ENCODE measurements around the gene CDX1. TPM values are rescaled to one million over a fixed set of nuclear protein-coding genes. Genes with fewer than 3 reads are reported as not detected.

Gene CDX1
- total RNA-seq, 2 donors from 2014 or later: not detected

DNA sequence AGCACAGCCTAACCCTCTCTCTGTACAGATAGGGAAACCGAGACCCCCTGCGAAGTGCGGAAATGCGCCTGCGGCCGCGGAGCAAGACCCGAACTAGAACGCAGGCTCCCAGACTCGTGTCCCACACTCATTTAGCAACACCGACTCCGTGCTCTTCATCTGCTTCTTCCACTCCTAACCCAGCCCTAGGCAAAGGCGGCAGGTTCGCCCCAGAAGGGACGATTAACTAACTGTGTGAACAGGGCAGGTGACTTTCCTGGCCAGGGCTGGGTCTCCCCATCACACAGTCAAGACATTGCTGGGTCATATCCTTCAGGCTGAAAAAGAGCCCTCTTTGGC is 903 bp downstream of the CDX1 start:
- no peak for ATAC-seq
- Mint-ChIP-seq H3K4me3 (no peak overlapping the region), H3K27ac (no peak overlapping the region), H3K27me3 (peaks cover 34 to 49% of the 10 kb centered on the region in 2 donors), H3K9me3 (no peaks in the 10 kb centered on the region), H3K4me1 (ENCODE audit: low read depth in 2 of 2) (peaks cover 0 to 7% of the 10 kb centered on the region in 2 donors), H3K36me3 (no peaks in the 10 kb centered on the region)
- DNase-seq (ENCODE audit: low spot score): no peak

DNA sequence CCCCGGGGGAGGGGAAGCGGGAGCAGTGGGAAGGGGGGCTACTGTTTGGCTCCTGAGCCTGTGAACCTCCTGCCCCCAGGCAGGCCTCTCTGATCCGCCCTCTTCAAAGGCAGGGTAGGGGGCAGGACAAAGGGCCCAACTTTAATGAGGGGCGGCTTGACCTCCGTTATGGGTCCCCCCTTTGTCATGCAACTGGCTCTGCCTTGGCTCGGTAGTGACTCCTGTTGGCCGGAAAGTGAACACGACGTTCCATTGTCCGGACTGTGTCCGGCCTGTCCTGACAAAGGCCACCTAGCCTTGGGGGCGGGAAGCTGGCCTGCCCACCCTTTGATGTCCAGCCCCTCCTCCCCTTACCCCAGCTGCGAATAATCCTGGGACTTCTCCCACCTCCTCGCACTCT is 1.3 kb downstream of the CDX1 start:
- no peaks in the 10 kb centered on the region for H3K9me3 Mint-ChIP-seq
- H3K4me3 Mint-ChIP-seq: no peak overlapping the region
- no peak for ATAC-seq
- peaks cover 0 to 7% of the 10 kb centered on the region in 2 donors for H3K4me1 Mint-ChIP-seq (ENCODE audit: low read depth in 2 of 2)
- H3K36me3 Mint-ChIP-seq: no peaks in the 10 kb centered on the region
- DNase-seq (ENCODE audit: low spot score): no peak
- H3K27ac Mint-ChIP-seq: no peak overlapping the region
- peaks cover 34 to 49% of the 10 kb centered on the region in 2 donors for H3K27me3 Mint-ChIP-seq

DNA sequence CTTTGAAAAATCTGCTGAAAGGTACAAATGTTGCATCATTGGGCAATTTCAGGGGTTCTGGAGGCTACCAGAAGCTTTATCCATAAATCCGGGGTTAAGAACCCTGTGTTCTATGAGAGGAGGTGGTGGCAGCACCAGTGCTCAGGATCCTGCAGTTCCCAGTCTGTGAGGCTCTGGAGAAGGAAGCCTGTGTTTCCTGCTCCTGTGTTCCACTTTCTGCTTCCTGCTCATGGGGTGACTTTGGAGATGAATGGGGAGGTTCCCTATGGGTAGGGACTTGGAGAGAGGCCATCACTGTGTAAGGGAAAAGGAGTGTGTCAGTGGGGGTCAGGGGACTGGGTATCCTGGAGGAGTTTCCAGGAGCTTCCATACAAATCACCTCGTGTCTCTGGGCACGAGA is 2.3 kb downstream of the CDX1 start:
- H3K36me3 Mint-ChIP-seq: no peaks in the 10 kb centered on the region
- H3K4me3 Mint-ChIP-seq: no peak overlapping the region
- H3K9me3 Mint-ChIP-seq: no peaks in the 10 kb centered on the region
- H3K27me3 Mint-ChIP-seq: peaks cover 34 to 46% of the 10 kb centered on the region in 2 donors
- peaks cover 0 to 7% of the 10 kb centered on the region in 2 donors for H3K4me1 Mint-ChIP-seq (ENCODE audit: low read depth in 2 of 2)
- DNase-seq (ENCODE audit: low spot score) (no peak), ATAC-seq (no peak)
- no peak overlapping the region for H3K27ac Mint-ChIP-seq

DNA sequence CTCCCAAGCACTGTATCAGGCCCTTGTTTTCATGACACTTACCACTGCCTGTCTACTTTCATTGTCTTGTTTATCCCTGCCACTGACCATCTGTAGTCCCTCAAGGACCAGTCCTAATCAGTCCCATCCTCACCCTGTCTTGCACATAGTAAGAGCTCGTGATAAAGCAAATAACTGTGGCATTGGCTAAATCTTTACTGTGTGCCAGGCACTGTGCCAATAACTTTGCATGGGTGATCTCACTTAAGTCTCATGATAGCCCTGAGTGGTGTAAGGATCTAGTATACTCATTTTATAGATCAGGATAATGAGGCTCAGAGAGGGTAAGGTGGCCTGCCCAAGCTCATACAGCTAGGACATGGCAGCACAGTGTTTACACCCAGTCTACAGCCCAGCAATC is 5.6 kb downstream of the CDX1 start:
- H3K36me3 Mint-ChIP-seq: no peaks in the 10 kb centered on the region
- no peak overlapping the region for H3K27ac Mint-ChIP-seq
- ATAC-seq (no peak), DNase-seq (ENCODE audit: low spot score) (no peak)
- no peaks in the 10 kb centered on the region for H3K9me3 Mint-ChIP-seq
- no peak overlapping the region for H3K4me3 Mint-ChIP-seq
- peaks cover 0 to 7% of the 10 kb centered on the region in 2 donors for H3K4me1 Mint-ChIP-seq (ENCODE audit: low read depth in 2 of 2)
- peaks cover 26 to 28% of the 10 kb centered on the region in 2 donors for H3K27me3 Mint-ChIP-seq

DNA sequence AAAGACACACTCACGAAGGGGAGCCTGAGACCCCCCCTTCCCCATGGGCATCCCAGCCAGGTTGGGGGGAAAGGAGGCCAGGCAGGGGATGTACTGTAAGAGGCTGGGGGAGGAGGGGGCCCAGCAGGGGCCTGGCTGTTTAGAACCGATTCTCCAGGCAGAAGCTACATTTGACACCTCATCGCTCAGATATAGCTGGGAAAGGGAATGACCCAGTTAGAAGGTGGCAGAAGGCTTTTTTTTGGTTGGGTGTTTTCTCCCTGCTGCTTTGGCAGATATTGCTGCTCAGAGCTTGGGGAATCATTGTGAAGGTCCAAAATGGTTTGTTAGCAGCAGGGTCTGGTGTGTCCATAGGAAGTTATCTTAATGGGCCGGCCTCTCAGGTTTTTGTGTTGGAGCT is 6.0 kb downstream of the CDX1 start:
- Mint-ChIP-seq H3K4me3 (no peak overlapping the region), H3K36me3 (no peaks in the 10 kb centered on the region), H3K9me3 (no peaks in the 10 kb centered on the region), H3K4me1 (ENCODE audit: low read depth in 2 of 2) (peaks cover 0 to 5% of the 10 kb centered on the region in 2 donors), H3K27me3 (peaks cover 26% of the 10 kb centered on the region in 2 donors), H3K27ac (no peak overlapping the region)
- DNase-seq (ENCODE audit: low spot score): no peak
- no peak for ATAC-seq

DNA sequence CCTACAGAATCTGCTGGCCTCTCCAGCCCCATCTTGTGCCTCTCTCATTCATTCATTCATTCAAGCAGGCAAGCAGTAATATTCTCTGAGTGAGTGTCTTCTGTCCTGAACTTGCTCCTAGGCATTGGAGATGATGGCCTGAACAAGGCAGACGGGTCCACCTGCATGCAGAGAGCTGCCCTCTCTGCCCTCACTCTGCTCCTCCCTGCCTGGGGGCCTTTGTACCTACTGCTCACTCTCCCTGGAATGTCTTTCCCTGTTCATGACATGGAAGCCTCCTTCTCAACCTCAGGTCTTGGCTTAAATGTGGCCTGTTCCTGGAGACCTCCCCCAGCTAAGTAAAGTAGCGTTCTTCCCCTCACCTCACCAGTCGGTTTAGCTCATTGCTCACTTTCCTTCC is 6.6 kb downstream of the CDX1 start:
- DNase-seq (ENCODE audit: low spot score) (no peak), ATAC-seq (no peak)
- Mint-ChIP-seq H3K27ac (no peak overlapping the region), H3K4me1 (ENCODE audit: low read depth in 2 of 2) (peaks cover 0 to 3% of the 10 kb centered on the region in 2 donors), H3K4me3 (no peak overlapping the region), H3K9me3 (no peaks in the 10 kb centered on the region), H3K36me3 (no peaks in the 10 kb centered on the region), H3K27me3 (peaks cover 23 to 25% of the 10 kb centered on the region in 2 donors)

DNA sequence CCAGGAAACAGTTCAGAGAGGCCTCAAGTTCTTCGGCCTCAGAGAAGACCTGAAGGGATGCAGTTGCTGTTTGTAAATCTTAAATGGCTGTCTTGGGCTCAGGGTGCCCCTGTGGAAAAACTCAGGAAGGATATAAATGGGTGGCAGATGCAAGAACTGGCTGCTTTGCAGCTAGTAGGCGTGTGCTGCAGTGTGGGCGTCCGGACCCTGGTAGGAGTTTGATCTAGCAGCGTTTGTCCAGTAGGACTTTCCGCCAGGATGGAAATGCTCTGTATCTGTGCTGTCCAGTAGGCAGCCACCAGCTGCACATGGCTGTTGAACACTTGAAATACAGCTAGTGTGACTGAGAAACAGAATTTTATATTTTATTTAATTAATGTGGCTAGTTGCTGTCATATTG is 7.7 kb downstream of the CDX1 start:
- Mint-ChIP-seq H3K36me3 (no peaks in the 10 kb centered on the region), H3K4me3 (no peak overlapping the region), H3K4me1 (ENCODE audit: low read depth in 2 of 2) (no peaks in the 10 kb centered on the region), H3K27me3 (peaks cover 17% of the 10 kb centered on the region in 2 donors), H3K27ac (no peak overlapping the region), H3K9me3 (no peaks in the 10 kb centered on the region)
- ATAC-seq (no peak), DNase-seq (ENCODE audit: low spot score) (no peak)

DNA sequence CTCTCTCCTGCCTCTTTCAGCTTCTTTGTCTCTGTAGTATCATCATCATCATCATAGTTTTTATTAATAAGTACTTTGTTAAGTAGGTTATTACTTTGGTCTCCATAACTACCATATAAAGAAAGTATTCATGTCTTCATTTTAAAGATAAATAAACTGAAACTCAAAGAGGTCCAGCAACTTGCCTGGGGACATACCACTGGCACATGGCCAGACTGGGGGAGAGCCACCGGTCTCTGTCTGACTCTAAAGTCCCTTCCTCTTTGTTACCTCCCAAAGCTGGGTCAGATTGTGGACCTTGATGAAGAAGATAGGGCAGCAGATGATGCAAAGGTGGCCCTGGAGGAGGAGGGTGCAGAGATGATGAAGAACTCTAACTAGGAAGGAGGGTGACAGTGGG is 8.5 kb downstream of the CDX1 start:
- DNase-seq (ENCODE audit: low spot score): no peak
- H3K4me1 Mint-ChIP-seq (ENCODE audit: low read depth in 2 of 2): no peaks in the 10 kb centered on the region
- H3K36me3 Mint-ChIP-seq: no peaks in the 10 kb centered on the region
- H3K27ac Mint-ChIP-seq: no peak overlapping the region
- peaks cover 13 to 15% of the 10 kb centered on the region in 2 donors for H3K27me3 Mint-ChIP-seq
- no peak for ATAC-seq
- H3K4me3 Mint-ChIP-seq: no peak overlapping the region
- H3K9me3 Mint-ChIP-seq: no peaks in the 10 kb centered on the region

DNA sequence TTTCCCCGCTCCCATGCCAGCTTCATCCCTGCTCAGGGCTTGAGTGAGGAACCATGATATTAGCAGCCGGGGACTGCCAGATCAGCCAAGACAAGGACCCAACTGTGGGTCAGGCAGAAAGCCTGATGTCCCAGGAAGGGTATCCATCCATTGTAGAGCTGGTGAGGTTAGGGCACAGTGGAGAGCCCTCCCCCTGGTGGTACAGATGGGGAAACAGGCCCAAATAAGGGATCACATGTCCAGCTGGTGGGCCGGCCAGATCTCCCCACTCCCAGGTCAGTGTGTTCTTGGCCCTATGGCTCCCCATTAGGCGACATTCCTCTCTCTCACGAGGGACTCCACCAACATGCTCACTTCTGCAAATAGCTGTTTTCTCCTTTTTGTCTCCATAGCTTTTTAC is 9.0 kb downstream of the CDX1 start:
- H3K27me3 Mint-ChIP-seq: peaks cover 8 to 11% of the 10 kb centered on the region in 2 donors
- no peaks in the 10 kb centered on the region for H3K9me3 Mint-ChIP-seq
- H3K4me1 Mint-ChIP-seq (ENCODE audit: low read depth in 2 of 2): no peaks in the 10 kb centered on the region
- no peak overlapping the region for H3K27ac Mint-ChIP-seq
- peak in 1 of 2 donors; percentile 28 for ATAC-seq
- DNase-seq (ENCODE audit: low spot score): no peak
- H3K4me3 Mint-ChIP-seq: no peak overlapping the region
- H3K36me3 Mint-ChIP-seq: no peaks in the 10 kb centered on the region

DNA sequence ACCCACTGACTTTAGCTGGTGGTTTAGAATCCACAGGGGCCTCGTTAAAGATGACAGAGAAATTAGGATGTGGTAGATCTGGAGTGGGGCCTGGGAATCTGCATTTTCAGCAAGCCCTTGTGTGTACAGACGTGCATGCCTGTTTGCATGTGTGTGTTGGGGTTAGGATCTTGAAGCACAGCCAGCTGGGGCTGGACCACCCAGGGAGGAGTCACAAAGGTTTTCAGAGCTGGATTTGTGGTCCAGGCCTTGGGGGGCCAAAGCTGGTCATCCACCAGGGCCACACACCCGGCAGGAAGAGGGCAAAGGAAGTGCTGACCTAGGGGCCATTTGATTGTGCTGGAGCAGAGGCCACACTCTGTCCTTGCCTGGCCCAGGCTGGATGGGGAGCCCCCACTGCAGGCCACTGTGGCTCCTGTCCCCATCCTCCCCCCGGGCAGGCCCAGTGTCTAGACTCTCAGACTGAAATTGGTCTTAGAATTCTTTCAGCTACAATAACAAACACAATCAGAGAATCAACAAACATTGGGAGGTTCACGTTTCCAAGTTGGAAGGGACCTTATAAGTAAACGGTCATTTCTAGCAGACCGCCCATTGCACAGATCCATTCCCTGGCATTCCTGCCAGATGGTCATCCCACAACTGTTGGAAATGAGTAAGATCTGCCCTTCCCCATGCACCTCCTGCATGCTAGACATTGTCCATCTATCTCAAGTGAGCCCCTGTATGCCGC is 10.3 kb downstream of the CDX1 start:
- Mint-ChIP-seq H3K9me3 (no peaks in the 10 kb centered on the region), H3K36me3 (no peaks in the 10 kb centered on the region), H3K4me1 (ENCODE audit: low read depth in 2 of 2) (no peaks in the 10 kb centered on the region), H3K27ac (no peak overlapping the region), H3K27me3 (peaks cover 5 to 9% of the 10 kb centered on the region in 2 donors), H3K4me3 (no peak overlapping the region)
- DNase-seq (ENCODE audit: low spot score) (no peak), ATAC-seq (peak in 1 of 2 donors; percentile 17)

DNA sequence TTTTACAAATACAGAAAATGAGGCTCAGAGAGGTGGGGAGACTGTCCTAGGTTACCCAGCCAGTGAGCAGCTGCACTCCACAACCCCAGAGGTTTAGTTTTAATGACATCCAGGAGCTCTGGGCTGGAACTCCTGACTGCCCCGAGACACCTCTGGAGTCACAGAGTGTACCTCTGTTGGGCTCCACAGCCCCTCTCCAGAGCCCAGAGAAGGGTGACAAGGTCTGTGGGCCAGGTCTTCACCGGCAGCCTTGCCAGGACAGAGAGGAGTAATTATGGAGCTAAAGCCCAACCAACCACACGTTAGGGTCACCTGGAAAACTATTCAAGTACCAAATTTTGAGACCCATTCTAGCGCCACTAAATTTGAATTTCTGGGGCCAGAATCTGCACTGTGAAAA is 11.1 kb downstream of the CDX1 start:
- no peaks in the 10 kb centered on the region for H3K36me3 Mint-ChIP-seq
- no peaks in the 10 kb centered on the region for H3K9me3 Mint-ChIP-seq
- peaks cover 0 to 7% of the 10 kb centered on the region in 2 donors for H3K27me3 Mint-ChIP-seq
- no peaks in the 10 kb centered on the region for H3K4me1 Mint-ChIP-seq (ENCODE audit: low read depth in 2 of 2)
- no peak overlapping the region for H3K4me3 Mint-ChIP-seq
- ATAC-seq (no peak), DNase-seq (ENCODE audit: low spot score) (no peak)
- no peak overlapping the region for H3K27ac Mint-ChIP-seq

DNA sequence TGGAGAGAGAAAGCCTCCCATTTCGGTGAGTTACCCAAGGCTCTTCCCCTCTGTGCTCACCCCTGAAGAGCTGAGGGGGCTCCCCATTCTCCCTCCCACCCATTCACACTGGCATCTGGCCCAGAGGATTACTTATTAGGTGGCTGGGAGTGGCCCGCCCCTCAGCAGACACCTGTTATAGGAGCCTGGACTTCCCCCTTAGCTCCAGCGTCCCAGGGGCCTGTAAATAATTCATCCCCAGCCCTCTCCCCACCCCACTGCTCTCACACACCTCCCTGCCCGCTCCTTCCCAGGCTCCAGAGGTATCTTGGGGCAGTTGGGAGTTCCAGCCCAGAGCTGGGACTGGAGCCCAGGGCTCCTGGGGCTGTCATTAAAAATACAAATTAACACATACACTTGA is 11.7 kb downstream of the CDX1 start:
- DNase-seq (ENCODE audit: low spot score): no peak
- Mint-ChIP-seq H3K27ac (no peak overlapping the region), H3K4me1 (ENCODE audit: low read depth in 2 of 2) (no peaks in the 10 kb centered on the region), H3K36me3 (no peaks in the 10 kb centered on the region), H3K4me3 (no peak overlapping the region), H3K27me3 (peaks cover 0 to 10% of the 10 kb centered on the region in 2 donors), H3K9me3 (no peaks in the 10 kb centered on the region)
- ATAC-seq: no peak

DNA sequence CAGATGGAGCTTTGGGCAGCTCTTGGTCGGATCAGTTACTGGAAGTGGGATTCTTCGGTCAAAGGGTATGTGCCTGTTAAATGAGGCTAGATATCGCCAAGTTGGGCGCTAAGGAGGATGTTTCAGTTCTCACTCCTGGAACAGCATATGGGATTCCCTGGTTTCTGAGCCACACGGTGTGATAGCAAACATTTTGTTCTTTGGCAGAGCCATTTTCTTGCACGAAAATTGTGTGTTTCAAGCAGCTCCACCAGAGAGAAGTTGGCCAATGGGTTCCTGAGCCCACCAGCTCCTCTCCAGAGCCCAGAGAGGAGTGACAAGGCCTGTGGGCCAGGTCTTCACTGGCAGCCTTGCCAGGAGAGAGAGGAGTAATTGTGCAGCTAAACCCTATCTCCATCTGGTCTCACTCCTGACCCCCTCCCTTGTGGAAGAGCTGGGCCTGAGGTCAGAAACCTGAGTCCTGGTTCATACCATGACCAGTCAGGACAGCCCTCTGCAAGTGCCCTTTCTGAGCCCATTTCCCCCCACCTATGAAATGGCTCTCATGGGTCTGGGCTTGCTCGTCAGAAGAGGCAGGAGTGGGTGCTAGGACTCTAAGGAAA is 12.5 kb downstream of the CDX1 start:
- no peak overlapping the region for H3K4me3 Mint-ChIP-seq
- H3K9me3 Mint-ChIP-seq: no peaks in the 10 kb centered on the region
- ATAC-seq: no peak
- H3K36me3 Mint-ChIP-seq: no peaks in the 10 kb centered on the region
- no peaks in the 10 kb centered on the region for H3K4me1 Mint-ChIP-seq (ENCODE audit: low read depth in 2 of 2)
- H3K27ac Mint-ChIP-seq: no peak overlapping the region
- H3K27me3 Mint-ChIP-seq: peaks cover 0 to 10% of the 10 kb centered on the region in 2 donors
- no peak for DNase-seq (ENCODE audit: low spot score)

DNA sequence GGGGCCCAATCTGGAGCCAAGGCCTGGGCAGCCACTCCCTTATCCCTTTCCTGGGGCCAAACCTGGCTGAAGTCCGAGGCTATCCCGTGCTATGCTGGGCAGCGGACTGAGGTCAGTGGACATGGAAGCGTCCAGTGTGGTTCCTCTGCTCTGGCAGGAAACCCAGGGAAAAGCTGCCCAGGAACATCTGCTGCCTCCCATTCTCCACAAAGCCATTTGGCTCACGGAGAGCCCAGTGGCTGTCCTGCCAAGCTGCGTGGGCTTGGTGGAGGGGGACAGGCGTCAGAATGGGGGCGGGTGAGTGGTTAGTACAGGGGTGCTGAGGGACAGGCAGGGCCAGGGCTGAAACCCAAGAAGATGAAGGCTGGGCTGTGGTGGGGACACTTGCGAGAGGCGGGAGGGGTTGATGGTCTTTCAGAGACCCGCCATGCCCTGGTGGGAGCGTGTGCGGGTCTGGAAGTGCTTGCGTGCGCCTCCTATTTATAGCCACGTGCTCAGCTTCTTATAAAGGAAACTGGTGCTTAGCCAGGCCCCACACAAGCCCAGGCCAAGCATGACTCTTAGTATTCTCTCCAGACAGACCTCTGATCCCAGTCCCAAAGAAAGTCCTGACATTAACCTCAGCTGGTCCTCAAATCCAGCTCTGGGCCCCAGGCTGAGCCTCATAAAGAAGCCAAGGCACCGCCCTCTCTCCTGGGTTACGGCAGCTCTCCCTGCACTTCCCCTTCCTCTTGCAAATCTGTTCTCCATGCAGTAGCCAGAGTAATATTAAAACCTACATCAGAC is 13.9 kb downstream of the CDX1 start:
- Mint-ChIP-seq H3K4me3 (no peak overlapping the region), H3K36me3 (no peaks in the 10 kb centered on the region), H3K27ac (no peak overlapping the region), H3K9me3 (no peaks in the 10 kb centered on the region), H3K27me3 (peaks cover 0 to 10% of the 10 kb centered on the region in 2 donors), H3K4me1 (ENCODE audit: low read depth in 2 of 2) (no peaks in the 10 kb centered on the region)
- no peak for DNase-seq (ENCODE audit: low spot score)
- ATAC-seq: no peak

All from natural killer cell treated with Interleukin-12 subunit alpha and Interleukin-12 subunit beta and Interleukin-15 and Interleukin-18, amount 100 ng/mL, for 72 hours (primary cell).